Cardiac fibroblast (primary cell): Measurements from ENCODE around the gene LTB4R.

Experiments
- DNase-seq, 2 donors: peaks; one replicate each; pipeline versions ENCODE4 v3.0.0 to v3.0.0-alpha.2; 2010; ENCODE audit warnings: low read depth in 2 of 2
- H3K4me3 ChIP-seq, 2 donors: replicated peaks in 1 of 2; 1 replicate in 1 of 2; 2 replicates in 1 of 2; pipeline ENCODE4 v1.5.1; 2011; ENCODE audit warnings: low read depth in 2 of 2, low read length in 2 of 2, mild to moderate bottlenecking in 2 of 2, moderate library complexity in 1 of 2
- TF ChIP-seq, protein P1 (sequence below): IDR thresholded peaks from one replicate; pipeline ENCODE4 v1.5.1; 2011; ENCODE audit warnings: low read depth, mild to moderate bottlenecking, low read length, inconsistent platforms

The LTB4R gene

GRCh38 chr14:24277606-24278321 lies 33.5 kb upstream of the LTB4R start:
- no peak overlapping the region for H3K4me3 ChIP-seq
- DNase-seq = no peak
- TF ChIP-seq, protein P1, sequence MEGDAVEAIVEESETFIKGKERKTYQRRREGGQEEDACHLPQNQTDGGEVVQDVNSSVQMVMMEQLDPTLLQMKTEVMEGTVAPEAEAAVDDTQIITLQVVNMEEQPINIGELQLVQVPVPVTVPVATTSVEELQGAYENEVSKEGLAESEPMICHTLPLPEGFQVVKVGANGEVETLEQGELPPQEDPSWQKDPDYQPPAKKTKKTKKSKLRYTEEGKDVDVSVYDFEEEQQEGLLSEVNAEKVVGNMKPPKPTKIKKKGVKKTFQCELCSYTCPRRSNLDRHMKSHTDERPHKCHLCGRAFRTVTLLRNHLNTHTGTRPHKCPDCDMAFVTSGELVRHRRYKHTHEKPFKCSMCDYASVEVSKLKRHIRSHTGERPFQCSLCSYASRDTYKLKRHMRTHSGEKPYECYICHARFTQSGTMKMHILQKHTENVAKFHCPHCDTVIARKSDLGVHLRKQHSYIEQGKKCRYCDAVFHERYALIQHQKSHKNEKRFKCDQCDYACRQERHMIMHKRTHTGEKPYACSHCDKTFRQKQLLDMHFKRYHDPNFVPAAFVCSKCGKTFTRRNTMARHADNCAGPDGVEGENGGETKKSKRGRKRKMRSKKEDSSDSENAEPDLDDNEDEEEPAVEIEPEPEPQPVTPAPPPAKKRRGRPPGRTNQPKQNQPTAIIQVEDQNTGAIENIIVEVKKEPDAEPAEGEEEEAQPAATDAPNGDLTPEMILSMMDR = no peak

DNA sequence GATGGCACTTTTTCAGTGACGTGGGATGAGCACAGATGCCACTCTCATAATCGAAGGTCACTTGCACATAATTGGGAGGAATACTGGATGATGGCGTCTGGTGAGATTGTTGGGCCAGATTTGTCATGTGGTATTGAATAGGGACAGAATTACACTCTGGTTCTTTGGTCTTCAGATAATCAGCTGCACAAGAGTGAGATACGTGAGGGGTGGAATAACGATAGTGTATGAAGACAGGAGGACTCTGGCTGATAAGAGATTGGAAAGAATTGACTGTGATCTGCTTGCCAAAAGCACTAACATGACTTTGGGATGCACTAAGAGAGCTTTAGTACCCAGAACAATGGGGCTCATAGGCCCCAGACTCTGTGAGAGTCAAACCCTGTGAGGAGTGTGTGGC lies 32.9 kb upstream of the LTB4R start:
- H3K4me3 ChIP-seq = no peak overlapping the region
- TF ChIP-seq, protein P1 = no peak
- DNase-seq = no peak

DNA sequence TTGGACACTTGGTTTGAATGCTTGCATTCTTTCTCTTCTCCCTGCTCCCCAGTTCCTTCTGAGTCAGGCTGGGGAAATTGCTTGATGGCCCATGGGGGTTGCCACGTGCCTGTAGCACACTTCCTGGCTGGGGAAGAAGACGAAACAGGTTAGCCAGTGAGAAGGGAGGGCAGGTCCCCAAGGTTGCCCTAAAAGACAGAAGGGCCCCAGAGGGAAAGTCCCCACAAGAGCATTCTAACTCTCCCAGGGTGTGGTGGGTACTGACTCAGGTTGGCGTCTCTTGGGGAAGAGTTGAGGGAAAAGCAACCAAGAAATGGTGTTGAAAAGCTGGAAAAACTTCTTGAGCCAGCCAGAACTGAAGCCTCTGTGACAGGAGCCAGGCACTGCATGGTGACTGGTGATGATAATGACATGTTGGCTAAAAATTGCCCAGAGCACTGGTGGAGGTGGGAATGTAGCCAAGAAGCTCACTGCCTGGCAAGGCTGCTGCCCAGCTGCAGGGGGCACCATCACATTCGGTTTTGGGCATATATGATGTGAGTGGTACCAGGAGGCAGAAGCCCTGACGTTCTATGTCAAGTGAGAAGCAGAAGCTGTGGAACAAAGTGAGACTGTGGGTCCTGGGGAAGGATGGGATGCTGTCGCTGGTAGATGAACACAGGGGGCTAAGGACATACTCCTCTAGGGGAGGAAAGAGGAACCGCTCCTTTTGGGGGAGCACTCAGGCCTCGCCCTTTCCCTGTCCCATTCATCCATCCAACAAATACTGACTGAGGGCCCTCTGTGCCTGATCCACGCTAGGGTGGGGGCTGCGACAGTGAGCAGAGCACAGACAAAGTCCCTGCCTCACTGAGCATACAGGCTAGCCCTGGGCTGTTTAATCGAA lies 31.8 kb upstream of the LTB4R start:
- TF ChIP-seq, protein P1 = peak; percentile 7
- H3K4me3 ChIP-seq = no peak overlapping the region
- peak; percentile 19 to 20 for DNase-seq

DNA sequence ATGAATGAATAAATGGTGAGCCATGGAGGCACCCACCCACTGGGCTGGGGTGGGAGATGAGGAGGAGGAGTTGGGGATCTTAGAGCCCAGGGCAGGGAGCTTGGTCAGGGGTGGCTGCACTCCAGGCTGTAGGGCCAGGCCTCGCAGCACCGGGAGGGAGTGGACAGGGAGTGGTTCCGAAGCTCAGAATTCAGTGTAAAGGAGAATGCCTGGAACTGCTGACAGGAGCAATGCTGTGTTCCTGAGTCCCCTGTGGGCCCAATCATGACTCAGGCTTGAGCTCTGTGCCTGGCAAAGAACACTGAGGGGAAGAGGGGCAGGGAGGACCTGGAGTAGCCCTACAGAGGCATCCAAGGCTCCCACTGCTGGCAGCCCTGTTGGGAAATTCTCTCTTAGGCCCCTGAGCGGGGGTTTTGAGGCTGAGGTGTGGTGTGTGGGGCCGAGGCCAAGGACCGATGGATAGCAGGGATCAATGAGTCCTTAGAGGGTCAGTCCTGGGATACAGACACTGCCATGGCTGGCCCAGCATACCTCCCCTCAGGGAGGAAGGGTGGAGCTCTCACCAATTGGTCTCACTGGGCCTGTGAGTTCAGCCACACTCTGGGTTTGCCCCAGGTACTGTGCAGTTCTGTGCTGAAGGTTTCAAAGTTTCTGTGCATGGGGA lies 30.4 kb upstream of the LTB4R start:
- TF ChIP-seq, protein P1 = no peak
- DNase-seq = peak; percentile 31 to 62

DNA sequence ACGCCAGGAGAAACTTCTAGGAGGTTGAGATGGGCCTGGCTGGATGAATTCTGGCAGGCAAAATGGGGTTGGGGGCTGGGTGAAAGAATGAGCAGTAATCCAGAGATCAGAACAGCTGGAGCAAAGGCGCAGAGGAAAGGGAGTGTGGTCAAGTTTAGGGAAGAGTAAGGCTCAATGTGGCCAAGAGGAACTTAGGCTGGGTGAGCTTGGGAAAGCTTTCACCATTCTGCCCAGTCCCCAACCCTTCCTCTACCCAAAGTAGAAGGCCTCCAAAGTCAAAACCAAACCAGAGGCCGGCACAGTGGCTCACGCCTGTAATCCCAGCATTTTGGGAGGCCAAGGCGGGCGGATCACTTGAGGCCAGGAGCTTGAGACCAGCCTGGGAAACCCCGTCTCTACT lies 29.7 kb upstream of the LTB4R start:
- TF ChIP-seq, protein P1 = no peak
- no peak overlapping the region for H3K4me3 ChIP-seq
- DNase-seq = no peak

More for the DNA sequence above, 30.4 kb upstream of the LTB4R start:
- H3K4me3 ChIP-seq = no peak overlapping the region

GRCh38 chr14:24282736-24283135 lies 28.6 kb upstream of the LTB4R start:
- no peak for DNase-seq
- TF ChIP-seq, protein P1 = no peak
- no peak overlapping the region for H3K4me3 ChIP-seq
